ENCODE measurements around the gene FBL.
"Not testable (repeated sequence)": the region's sequence is repeated elsewhere in the genome, so short reads cannot be mapped to it uniquely, and the experiment has no call there.

The FBL gene

DNA sequence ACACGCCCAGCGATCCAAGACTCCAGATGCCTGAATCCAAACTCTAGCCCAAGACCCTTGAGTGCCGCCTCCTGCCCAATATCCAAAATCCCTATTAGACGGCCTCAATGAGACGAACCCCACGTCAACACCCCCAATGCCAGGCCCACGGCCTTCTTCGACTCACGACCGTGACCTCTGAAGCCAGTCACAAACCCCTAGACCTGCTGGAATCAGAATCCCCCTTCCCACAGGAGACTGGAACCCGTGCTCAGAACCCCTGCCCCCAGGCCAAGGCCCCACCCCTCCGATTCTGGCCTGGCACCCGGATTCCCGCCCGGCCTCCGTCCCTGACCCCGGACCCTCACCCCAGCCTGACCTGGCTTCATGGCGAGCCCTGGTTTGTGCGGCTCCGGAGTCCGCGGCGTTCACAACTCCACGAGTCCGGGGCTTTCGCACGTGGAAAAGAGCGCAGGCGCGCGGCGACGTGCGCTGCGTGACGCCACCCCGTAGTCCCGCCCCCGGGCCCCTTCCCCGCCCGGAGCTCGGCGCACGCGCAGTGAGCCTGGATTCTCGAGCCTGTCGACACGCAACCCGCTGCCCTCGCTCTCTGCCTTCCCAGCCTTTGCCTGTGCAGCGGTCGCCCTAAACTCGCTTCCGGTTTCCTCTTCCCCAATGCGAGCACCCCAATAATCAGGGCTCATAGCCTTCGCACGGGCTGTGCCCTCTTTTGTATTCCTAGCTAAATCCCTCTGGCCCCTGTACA lies at the start of gene FBL:
Gene FBL (minus strand): TSS at position 447 of the 745 bp plus-strand sequence. CDS start 79 bp downstream, at position 368.
- peak; percentile 99 for DNase-seq (ENCODE audit: low spot score)

DNA sequence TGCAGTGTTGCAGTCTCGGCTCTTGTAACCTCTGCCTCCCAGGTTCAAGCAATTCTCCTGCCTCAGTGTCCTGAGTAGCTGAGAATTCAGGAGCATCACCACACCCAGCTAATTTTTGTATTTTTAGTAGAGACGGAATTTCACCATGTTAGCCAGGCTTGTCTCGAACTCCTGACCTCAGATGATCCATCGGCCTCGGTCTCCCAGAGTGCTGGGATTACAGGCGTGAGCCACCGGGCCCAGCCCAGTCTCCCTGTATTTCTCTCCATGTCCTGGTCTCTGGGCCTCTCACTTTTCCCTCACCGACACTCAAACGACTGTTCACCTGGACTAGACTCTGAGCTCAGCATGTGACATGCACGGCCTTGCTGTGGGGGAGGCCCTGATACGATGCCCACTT lies 48.9 kb upstream of the FBL start:
- DNase-seq (ENCODE audit: low spot score), result not testable (repeated sequence)

DNA sequence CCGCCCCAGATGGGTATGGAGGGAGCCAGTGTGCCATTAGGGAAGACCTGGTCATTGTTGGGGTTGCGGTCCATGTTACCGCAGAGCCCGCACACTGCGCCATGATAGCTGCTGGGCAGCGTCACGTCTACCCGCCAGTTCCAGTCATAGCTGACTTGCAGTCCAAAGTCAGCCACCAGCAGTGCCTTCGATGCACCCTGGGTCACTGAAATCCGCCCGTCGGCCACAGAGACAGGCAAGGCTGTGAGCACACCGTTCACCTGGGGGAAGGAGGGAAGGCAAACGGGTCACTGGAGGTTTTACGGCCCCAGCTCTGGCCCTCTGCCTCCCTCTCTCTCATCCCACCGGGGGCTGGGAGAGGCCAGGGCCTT lies 48.0 kb upstream of the FBL start:
- not testable (repeated sequence) for DNase-seq (ENCODE audit: low spot score)

DNA sequence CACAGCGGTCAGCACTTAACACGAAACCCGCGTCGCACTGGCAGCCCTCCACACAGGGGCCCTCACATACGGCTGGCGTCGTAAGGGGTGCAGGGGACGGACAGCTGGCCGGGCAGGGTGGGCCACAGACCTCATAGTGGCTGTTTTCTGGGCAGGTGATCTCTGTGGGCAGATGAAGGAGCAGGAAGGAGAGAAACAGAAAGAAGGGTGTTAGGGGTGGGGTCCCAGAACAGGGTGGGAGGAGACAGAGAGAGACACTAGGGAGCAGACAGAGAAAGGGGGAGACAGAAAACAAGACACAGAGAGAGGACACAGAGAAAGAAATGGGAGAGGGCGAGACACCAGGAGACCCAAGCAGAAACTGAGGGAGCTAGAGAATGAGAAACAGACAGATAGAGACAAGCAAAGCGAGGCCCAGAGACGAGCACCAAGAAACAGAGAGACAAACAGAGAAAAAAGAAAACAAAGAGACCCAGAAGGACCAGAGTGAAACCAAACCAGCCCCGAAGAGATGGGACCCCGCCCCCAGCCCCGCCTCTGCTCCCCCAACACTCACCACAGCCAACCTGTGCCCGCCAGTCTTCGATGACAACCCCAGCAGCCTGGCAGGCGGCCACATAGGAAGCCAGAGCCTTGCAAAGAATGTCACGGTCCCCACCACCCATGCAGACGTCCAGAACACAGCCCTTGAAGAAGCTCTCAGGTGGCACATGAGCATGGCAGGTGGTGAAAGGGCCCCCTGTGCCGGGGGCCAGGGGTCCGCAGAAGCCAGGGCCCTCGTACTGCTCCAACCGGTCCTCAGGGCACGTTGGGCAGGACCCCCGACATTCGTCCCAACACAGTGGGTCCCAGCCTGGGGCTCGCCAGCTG lies 47.4 kb upstream of the FBL start:
- DNase-seq (ENCODE audit: low spot score), result not testable (repeated sequence)

DNA sequence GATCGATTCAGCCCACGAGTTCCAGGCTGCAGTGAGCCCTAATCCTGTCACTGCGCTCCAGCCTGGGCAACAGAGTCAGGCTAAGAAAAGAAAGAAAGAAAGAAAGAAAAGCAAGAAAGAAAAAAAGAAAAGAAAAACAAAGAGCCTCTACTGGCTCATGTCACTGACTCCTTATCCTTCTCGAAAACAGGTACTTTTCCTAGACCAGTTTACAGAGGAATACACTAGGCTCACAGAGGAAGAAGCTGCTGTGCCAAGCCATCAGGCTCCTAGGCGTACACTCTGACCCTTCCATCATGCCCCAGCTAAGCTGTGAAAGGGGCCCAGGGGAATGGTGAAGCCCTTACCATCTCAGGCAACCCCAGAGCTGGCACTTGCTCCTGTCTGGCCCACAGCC lies 46.3 kb upstream of the FBL start:
- DNase-seq (ENCODE audit: low spot score), result not testable (repeated sequence)

DNA sequence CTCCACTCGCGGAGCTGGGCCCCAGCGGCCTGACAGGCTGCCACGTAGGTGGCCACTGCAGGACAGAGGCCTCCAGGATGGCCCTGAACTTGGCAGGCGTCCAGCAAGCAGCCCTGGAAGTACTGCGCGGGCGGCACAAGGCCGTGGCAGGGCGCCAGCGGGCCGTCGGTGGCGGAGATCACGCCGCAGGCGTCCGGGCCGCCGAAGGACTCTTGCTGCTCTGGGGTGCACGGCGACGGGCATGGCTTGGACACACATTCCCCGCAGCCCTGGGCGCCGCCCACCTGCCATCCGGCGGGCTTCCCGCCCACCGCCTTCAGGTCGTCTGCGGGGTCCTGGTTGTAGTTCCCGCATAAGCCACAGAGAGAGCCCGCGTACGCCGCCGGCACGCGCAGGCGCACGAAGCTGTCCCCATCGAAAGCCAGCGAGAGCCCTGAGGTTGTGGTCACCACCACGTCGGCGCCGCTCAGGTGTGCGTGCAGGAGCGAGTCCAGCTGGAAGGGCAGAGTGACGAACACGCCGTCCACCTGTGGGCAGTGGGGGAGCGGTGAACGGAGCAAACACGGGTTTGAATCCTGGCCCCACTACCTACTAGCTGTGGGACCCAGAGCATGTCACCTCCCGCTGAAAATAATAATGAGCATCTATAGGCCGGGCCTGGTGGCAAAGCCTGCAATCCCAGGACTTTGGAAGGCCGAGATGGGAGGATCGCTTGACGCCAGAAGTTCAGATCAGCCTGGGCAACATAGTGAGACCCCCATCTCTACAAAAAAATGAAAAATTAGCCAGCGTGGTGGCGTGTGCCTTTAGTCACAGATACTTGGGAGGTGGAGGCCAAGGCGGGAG lies 45.7 kb upstream of the FBL start:
- DNase-seq (ENCODE audit: low spot score), result not testable (repeated sequence)

DNA sequence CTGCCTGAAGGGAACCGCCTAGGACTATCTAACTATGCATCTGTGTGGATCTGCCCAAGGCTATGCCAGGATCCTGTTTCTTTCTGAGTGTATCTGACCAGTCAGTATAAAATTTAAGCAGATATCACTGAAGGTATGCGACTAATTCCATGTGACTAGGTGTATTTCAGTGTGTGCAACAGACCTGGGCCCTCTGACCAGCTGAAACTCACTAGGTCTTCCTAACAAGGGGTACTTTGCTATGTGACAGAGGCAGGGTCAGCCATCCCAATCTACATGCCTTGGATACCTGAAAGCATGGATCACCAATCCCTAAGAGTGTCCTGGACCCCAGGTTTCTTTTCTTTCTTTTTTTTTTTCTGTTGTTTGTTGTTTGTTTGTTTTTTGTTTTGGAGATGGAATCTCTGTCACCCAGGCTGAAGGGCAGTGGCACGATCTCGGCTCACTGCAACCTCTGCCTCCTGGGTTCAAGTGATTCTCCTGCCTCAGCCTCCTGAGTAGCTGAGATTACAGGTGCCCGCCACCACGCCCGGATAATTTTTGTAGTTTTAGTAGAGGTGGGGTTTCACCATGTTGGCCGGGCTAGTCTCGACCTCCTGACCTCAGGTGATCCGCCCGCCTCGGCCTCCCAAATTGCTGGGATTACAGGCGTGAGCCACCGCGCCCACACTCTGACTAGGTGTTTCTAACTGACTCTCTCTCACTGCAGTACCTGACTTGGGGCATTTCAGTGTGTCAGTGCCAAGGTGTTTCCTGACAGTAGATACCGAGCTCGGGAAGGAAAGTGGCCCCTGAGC lies 44.8 kb upstream of the FBL start:
- no peak for DNase-seq (ENCODE audit: low spot score)

DNA sequence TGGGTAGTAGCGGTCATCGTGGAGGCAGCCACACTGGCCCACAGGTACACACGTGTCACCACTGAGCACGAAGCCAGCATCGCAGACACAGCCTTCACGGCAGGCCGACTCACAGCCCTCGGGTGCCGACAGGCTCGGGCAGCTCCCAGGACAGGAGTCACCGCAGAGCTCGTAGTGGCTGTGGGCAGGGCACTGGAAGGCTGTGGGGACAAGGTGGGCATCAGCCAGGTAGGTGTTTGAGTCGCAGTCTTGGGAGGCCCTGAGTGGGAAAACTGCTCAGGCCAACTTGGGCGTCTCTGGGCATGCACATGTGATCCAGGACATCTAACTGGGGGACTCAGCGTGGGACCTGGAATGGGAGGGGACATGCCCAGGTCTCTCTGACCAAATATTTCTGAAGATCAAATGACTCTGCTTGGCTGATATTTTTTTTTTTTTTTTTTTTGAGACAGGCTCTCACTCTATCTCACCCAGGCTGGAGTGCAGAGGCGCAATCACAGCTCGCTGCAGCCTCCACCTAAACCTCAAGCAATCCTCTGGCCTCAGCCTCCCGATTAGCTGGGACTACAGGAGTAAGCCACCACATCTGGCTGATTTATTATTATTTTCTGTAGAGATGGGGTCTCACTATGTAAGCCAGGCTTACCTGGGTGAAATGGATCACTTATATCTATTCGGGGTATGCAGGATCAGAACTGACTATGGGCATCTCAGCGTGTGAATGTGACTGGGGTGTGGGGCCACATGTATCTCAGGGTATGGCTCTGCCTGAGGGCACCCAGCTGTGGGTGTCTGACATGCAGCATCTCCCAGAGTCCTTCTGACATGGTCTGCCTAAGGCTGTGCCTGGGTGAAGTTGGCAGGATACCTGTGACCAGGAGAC lies 43.9 kb upstream of the FBL start:
- not testable (repeated sequence) for DNase-seq (ENCODE audit: low spot score)

DNA sequence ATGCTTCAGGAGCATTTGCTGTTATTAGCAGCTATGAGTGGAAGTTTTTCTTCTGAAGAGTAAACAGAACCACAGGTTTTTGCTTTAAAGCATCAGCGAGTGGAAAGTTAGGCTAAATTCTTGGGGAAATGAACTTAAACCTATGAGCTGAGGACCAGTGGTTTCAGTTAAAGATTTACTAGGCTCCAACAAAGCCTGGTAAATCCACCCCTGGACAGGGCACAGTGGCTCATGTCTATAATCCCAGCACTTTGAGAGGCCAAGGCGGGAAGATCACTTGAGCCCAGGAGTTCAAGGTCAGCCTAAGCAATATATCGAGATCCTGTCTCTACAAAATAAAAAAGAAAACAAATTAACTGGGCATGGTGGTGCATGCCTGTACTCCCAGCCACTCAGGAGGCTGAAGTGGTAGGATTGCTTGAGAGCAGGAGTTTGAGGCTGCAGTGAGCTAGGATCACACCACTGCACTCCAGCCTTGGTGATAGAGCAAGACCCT lies 41.3 kb upstream of the FBL start:
- DNase-seq (ENCODE audit: low spot score), result not testable (repeated sequence)

DNA sequence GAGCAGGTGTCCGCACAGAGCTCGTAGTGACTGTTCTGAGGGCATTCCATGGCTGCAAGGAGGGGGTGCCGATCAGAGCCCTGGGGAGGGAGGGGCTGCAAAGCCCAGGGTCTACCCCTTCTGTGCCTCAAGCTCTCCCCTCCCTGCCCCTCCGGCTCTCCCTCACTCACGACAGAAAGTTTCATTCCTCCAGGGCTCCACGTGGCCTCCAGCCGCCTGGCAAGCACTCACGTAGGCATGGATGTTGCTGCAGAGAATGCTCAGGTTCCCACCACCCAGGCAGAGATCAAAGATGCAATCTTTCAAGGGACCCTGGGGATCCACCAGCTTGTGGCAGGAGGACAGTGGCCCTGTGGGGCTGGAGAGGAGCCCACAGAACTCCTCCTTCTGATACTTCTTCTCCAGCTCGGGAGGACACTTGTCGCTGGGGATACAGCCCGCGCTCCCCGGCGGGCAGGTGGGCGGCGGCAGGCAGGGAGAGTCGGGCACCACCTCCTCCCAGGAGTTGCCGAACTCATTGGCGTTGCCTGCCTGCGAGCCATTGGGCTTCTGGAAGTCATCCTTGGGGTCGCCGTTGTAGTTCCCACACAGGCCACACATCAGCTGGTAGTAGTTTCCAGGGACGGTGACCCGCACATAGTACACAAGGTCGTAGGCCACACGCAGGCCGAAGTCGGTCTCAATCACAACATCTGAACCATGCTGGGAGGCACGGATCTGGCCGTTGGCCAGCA lies 39.8 kb upstream of the FBL start:
- not testable (repeated sequence) for DNase-seq (ENCODE audit: low spot score)

DNA sequence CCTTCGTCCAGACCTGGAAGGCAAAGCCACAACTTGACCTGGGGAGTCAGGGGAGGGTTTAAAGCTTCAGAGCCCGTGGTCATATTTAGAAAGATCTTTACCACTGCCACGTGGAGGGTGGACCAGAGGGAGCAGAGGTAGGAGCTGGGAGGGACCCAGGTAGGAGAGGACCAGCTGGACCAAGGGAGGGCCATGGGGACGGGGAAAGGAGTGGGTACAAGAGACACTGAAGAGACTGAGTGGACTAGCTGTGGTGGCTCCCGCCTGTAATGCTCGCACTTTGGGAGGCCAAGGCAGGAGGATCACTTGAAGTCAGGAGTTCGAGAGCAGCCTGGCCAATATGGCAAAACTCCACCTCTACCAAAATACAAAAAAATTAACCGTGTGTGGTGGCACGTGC lies 38.5 kb upstream of the FBL start:
- DNase-seq (ENCODE audit: low spot score), result not testable (repeated sequence)

DNA sequence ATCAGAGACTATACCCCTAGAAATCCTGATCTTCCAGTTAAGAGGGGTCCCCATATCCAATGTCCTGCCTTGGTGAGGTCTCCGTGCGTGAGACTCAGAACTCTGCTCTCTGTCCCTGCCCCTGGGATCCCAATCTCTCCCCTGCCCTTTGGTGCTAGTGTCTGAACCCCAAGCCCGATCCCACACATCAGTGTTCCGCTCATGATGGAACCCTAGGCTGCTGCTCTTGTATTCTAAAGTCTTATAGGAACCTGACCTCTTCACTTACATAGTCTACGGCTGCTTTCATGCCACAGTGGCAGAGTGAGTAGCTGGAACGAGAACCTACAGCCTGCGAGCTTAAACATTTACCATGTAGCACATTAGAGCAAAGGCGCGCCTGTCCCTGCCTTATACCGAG lies 36.5 kb upstream of the FBL start:
- DNase-seq (ENCODE audit: low spot score), result not testable (repeated sequence)

DNA sequence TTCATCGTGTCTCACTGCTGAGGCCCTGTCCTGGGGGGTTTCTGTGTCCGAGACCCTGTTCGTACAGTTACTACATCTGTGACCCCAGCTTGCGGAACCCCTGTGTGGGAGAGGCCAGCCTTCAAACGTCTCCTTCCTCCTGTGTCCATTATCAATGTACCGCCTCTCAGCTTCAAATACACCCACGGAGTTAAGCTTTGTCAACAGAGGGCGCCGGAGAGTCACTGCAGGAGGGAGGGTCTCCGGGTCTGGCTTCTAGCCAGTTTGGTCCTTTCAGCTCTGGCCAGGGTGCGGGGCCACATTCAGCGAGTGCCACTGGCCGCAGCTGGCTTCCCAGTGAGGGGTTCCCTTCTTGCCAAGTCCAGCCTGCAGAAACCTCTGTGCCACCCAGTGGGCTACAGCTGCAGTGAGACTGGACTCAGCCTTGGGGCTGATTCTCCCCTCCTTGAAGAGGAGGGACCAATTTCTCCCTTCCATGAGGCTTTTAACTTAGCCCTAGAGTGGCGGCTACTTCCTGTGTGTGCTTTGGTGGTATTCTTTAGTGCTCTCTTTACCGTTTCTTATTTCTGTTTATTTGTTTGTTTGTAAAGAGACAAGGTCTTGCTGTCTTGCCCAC lies 35.4 kb upstream of the FBL start:
- not testable (repeated sequence) for DNase-seq (ENCODE audit: low spot score)

DNA sequence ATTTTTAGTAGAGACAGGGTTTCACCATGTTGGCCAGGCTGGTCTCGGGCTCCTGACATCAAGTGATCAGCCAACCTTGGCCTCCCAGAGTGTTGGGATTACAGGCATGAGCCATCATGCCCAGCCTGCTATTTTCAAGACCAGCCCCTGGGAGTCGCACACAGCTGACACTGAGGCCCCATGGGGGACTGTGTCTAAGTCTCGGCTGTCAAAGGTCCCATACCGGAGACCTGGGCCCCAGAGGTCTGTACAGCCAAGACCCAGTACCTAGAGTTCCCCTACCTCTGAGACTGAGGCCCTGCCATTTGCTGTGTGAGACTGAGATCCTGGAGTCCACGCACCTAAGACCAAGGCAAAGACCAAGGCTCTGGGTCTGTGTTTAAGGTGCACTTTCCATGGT lies 34.1 kb upstream of the FBL start:
- DNase-seq (ENCODE audit: low spot score), result not testable (repeated sequence)

DNA sequence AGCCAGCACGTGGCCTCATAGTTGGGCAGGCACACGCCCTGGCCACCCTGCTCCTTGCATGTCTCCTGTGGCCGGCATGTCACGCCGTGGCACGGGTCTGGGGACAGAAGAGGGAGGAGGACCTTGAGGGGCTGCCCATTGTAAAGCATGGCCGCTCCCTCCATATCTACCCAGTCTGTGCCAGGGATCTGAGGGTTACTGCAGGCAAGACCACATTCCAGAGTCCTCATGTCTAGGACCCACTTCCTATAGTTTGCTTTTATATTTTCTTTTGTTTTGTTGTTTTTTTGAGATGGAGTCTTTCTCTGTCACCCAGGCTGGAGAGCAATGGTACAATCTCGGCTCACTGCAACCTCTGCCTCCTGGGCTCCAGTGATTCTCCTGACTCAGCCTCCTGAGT lies 33.6 kb upstream of the FBL start:
- not testable (repeated sequence) for DNase-seq (ENCODE audit: low spot score)

DNA sequence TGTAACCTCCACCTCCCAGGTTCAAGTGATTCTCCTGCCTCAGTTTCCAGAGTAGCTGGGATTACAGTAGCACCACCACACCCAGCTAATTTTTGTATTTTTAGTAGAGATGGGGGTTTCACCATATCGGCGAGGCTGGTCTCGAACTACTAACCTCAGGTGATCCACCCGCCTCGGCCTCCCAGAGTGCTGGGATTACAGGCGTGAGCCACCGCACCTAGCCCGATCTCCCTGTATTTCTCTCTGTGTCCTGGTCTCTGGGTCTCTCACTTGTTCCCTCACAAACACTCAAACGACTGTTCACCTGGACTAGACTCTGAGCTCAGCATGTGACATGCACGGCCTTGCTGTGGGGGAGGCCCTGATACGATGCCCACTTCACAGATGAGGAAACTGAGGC lies 32.7 kb upstream of the FBL start:
- not testable (repeated sequence) for DNase-seq (ENCODE audit: low spot score)

DNA sequence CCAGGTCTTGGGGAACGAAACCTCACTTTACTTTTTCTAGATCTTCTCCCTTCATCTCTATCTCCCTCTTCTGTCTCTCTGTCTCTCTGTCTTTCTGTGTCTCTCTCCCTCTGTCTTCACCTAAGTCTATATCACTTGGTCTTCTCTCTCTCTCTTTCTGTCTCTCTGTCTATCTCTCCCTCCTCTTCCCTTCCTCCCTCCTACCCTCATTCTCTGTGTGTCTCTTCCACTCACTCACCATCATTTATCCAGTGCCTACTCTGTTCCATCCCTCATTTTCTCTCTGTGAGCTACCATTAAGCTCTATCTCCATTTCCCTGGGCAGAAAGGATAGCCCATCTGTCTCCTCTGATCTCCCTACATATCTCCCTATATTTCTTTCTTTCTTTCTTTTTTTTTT lies 32.2 kb upstream of the FBL start:
- no peak for DNase-seq (ENCODE audit: low spot score)

DNA sequence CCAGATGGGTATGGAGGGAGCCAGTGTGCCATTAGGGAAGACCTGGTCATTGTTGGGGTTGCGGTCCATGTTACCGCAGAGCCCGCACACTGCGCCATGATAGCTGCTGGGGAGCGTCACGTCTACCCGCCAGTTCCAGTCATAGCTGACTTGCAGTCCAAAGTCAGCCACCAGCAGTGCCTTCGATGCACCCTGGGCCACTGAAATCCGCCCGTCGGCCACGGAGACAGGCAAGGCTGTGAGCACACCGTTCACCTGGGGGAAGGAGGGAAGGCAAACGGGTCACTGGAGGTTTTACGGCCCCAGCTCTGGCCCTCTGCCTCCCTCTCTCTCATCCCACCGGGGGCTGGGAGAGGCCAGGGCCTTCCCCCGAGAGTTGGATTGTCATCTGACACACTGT lies 31.8 kb upstream of the FBL start:
- not testable (repeated sequence) for DNase-seq (ENCODE audit: low spot score)

DNA sequence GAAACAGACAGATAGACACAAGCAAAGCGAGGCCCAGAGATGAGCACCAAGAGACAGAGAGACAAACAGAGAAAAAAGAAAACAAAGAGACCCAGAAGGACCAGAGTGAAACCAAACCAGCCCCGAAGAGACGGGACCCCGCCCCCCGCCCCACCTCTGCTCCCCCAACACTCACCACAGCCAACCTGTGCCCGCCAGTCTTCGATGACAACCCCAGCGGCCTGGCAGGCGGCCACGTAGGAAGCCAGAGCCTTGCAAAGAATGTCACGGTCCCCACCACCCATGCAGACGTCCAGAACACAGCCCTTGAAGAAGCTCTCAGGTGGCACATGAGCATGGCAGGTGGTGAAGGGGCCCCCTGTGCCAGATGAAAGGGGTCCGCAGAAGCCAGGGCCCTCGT lies 31.3 kb upstream of the FBL start:
- DNase-seq (ENCODE audit: low spot score), result not testable (repeated sequence)
